PC-9 (cell line): ENCODE data around the gene PRRG2.

Experiments
- EZH2 ChIP-seq: fragments of 200-600 bp; sonication (generic); IDR thresholded peaks from 2 replicates; pipeline ENCODE4 v1.8.0; 2017; ENCODE audit warnings: antibody characterized with exemption, low read depth
- TF ChIP-seq, protein P1 (sequence below): fragments of 200-600 bp; sonication (generic); conservative IDR thresholded peaks from 2 replicates; pipeline ENCODE4 v1.6.1; 2017; ENCODE audit warnings: mixed run types, antibody characterized with exemption, mild to moderate bottlenecking, moderate library complexity

DNA sequence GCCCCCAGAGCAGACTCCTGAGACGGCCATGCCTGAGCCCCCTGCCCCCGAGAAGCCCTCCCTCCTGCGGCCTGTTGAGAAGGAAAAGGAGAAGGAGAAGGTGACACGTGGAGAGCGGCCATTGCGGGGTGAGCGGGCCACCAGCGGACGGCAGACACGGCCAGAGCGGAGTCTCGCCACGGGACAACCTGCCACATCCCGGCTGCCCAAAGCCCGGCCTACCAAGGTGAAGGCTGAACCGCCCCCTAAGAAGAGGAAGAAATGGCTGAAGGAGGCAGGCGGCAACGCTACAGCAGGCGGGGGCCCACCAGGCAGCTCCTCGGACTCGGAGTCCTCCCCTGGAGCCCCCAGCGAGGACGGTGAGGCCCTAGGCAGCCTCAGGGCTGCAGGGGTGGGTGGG is 34.7 kb downstream of the PRRG2 start:
- TF ChIP-seq EZH2: no peak
- TF ChIP-seq, protein P1, sequence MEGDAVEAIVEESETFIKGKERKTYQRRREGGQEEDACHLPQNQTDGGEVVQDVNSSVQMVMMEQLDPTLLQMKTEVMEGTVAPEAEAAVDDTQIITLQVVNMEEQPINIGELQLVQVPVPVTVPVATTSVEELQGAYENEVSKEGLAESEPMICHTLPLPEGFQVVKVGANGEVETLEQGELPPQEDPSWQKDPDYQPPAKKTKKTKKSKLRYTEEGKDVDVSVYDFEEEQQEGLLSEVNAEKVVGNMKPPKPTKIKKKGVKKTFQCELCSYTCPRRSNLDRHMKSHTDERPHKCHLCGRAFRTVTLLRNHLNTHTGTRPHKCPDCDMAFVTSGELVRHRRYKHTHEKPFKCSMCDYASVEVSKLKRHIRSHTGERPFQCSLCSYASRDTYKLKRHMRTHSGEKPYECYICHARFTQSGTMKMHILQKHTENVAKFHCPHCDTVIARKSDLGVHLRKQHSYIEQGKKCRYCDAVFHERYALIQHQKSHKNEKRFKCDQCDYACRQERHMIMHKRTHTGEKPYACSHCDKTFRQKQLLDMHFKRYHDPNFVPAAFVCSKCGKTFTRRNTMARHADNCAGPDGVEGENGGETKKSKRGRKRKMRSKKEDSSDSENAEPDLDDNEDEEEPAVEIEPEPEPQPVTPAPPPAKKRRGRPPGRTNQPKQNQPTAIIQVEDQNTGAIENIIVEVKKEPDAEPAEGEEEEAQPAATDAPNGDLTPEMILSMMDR: no peak
